ENCODE data around the gene FCRL1.

DNA sequence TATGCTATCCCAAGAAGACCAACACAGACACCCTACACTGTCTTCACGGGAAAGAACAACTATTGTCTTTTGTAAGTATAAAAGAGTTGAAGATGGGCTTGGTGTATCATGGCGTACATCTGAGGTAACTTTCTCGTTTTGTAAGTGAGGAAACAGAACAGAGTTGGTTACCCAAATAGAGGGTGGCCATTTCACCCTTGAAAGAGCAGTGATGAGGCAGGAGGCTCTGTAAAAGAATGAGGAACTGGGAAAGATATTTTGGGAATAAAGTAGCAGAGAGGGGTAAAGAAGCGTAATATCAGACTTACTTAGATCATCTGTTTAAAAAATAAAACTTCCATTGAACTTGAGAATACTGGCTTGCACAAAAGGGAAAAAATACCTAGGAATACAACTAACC, 61.9 kb downstream of the FCRL1 start:
- TF ChIP-seq, protein P1, sequence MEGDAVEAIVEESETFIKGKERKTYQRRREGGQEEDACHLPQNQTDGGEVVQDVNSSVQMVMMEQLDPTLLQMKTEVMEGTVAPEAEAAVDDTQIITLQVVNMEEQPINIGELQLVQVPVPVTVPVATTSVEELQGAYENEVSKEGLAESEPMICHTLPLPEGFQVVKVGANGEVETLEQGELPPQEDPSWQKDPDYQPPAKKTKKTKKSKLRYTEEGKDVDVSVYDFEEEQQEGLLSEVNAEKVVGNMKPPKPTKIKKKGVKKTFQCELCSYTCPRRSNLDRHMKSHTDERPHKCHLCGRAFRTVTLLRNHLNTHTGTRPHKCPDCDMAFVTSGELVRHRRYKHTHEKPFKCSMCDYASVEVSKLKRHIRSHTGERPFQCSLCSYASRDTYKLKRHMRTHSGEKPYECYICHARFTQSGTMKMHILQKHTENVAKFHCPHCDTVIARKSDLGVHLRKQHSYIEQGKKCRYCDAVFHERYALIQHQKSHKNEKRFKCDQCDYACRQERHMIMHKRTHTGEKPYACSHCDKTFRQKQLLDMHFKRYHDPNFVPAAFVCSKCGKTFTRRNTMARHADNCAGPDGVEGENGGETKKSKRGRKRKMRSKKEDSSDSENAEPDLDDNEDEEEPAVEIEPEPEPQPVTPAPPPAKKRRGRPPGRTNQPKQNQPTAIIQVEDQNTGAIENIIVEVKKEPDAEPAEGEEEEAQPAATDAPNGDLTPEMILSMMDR (IDR thresholded peaks at IDR 0.05), result no peak
- no peak for TF ChIP-seq EP300 (IDR thresholded peaks at IDR 0.05)
- no peak for TF ChIP-seq POLR2A (IDR thresholded peaks at IDR 0.05)

Measured in ovary (tissue), 3 donors.